Adrenal gland (tissue), 5 donors: ENCODE data around the gene GCSAM.

Source experiments
- POLR2A ChIP-seq, 2 donors: fragments of 450-650 bp; IDR thresholded peaks; one replicate each; pipeline ENCODE4 v1.6.1; 2017; ENCODE audit warnings: antibody characterized with exemption in 2 of 2, mild to moderate bottlenecking in 2 of 2, moderate library complexity in 1 of 2
- TF ChIP-seq, protein P1 (sequence below), 6 experiments: fragments of 450-650 bp in 4 of 6; fragments of 200-600 bp in 2 of 6; sonication (generic) in 1 of 6; IDR thresholded peaks; 1 replicate in 5 of 6; 2 replicates in 1 of 6; pipeline versions ENCODE4 v1.5.1 to v1.8.0; 2016 to 2021; ENCODE audit warnings: antibody characterized with exemption in 6 of 6, mild to moderate bottlenecking in 2 of 6, moderate library complexity in 1 of 6
- donor health status: DM: no; HTN: no; CAD: no.

- TF ChIP-seq POLR2A (IDR thresholded peaks at IDR 0.05): no peak
- TF ChIP-seq, protein P1, sequence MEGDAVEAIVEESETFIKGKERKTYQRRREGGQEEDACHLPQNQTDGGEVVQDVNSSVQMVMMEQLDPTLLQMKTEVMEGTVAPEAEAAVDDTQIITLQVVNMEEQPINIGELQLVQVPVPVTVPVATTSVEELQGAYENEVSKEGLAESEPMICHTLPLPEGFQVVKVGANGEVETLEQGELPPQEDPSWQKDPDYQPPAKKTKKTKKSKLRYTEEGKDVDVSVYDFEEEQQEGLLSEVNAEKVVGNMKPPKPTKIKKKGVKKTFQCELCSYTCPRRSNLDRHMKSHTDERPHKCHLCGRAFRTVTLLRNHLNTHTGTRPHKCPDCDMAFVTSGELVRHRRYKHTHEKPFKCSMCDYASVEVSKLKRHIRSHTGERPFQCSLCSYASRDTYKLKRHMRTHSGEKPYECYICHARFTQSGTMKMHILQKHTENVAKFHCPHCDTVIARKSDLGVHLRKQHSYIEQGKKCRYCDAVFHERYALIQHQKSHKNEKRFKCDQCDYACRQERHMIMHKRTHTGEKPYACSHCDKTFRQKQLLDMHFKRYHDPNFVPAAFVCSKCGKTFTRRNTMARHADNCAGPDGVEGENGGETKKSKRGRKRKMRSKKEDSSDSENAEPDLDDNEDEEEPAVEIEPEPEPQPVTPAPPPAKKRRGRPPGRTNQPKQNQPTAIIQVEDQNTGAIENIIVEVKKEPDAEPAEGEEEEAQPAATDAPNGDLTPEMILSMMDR (IDR thresholded peaks at IDR 0.05): no peak
Measured at GRCh38 chr3:112085735-112086075, 47.3 kb downstream of the GCSAM start.
